Stimulated activated CD4-positive, alpha-beta T cell treated with anti-CD3 and anti-CD28 coated beads, Interleukin-15, amount 100 ng/mL, for 1 hour (primary cell): ENCODE results near the gene FAT2.
"Not testable (repeated sequence)": the region's sequence is repeated elsewhere in the genome, so short reads cannot be mapped to it uniquely, and the experiment has no call there.

Source experiments
- DNase-seq, 2 donors: peaks; one replicate each; pipeline ENCODE4 v3.0.0-alpha.2; 2020; ENCODE audit warnings: low read depth in 1 of 2, low spot score in 1 of 2

FAT2 gene

DNA sequence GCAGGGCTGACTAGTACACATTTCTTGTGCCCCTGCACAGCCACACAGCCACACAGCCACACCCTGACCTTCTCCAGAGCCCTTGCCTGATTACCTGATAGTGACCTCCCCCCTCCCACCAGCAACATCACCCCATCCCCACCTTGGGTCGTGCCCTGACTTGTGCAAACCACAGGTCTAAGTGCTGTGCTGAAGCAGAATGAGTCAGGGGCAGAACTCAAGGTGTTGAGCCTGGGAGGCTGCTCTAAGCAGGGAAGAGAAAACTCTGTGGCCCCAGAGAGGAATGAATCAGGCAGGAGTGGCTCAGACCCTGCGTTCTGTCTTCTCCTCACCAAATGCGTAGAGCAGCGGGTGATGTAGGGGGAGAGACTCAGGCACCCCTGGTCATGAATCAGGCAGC is 24.3 kb upstream of the FAT2 start:
- no peak for DNase-seq

DNA sequence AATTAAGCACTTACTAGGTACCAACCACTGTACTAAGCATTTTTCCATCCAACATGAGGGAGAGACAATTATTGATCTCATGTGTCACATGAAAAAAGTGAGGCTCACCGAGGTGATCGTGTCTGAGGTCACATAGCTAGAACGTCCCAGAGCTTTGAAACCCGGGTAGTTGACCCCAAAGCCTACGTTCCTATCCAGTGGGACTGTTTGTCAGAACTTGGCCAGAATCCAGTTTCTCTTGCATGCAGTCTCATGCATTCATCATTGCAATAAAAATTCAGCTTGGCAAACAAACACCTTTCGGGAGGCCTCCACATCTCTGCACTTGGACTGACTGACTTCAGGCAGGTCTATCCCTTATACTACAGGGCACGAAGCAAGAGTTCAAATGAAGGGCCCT is 23.4 kb upstream of the FAT2 start:
- DNase-seq = no peak

GRCh38 chr5:151612689-151613427 is 21.7 kb upstream of the FAT2 start:
- peak in 1 of 2 donors; percentile 24 for DNase-seq

GRCh38 chr5:151611127-151611775 is 20.1 kb upstream of the FAT2 start:
- no peak for DNase-seq

DNA sequence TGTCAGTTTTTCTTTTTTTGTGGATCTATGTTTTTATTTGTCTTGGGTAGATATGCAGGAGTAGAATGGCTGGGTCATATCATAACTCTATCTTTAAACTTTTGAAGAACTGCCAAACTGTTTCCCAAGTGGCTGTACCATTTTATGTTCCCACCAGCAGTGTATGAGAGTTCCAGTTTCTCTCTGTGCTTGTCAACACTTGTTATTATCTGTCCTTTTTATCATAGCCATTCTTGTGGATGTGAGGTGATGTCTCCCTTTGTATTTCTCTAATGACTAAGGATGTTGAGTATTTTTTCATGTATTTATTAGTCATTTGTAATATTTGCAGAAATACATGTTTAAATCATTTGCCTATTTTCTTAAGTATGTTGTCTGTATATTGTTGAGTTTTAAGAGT is 17.4 kb upstream of the FAT2 start:
- DNase-seq = no peak

DNA sequence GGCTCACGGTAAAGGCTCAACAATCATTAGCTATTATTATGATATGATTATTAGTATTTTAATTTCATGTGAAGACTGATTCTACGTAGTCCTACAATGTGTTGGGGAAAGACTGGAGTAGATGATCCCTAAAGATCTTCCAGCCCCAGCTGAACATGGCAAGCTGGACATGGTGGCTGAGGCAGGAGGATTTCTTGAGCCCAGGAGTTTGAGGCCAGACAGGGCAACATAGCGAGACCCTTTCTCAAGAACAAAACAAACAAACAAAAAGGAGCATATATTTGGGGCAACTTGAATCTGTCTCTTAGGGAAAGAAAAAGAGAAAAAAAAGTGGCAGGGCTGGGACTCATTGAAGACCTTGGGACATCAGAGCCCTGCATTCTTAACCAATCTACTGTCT is 16.2 kb upstream of the FAT2 start:
- no peak for DNase-seq

- DNase-seq = no peak
Measured at GRCh38 chr5:151605559-151605958, 14.4 kb upstream of the FAT2 start.

DNA sequence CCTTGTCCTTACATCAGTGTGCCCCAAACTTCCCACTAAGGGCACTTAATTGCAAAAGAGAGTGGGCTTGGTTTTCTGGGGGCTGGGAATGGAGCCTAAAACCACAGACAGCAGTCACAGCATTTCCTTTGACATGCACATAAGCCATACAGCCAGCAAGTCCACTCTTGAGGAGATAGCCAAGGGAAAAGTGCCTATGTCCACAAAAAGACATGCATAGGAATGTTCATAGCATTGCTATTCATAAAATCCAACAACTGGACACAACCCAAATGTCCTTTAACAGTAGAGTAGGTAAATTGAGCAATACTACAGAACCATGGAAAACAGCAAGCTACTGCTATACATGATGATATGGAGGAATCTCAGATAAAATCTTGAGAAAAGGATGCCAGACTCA is 11.7 kb upstream of the FAT2 start:
- no peak for DNase-seq

DNA sequence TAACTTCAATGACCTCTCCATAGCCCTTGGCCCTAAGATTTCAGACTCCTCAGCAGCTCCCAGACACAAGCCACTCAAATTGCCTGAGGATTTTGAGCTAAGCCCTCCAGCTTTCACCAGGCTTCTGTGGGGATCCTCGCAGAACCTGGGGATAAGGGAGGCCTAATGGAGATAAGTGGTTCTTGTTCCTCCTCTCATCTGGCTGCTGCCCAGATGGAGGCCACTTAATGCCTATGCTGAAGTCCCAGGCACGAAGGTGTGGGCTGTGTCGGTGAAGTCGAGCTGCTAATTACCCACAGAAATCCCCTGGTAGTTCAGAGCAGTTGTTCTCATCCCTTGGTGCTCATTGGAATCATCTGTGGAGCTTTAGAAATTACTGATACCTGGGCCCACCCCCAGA is 10.3 kb upstream of the FAT2 start:
- DNase-seq = no peak

GRCh38 chr5:151600069-151600665 is 9.0 kb upstream of the FAT2 start:
- DNase-seq = no peak

- DNase-seq = no peak
Measured at GRCh38 chr5:151598984-151599383, 7.9 kb upstream of the FAT2 start.

DNA sequence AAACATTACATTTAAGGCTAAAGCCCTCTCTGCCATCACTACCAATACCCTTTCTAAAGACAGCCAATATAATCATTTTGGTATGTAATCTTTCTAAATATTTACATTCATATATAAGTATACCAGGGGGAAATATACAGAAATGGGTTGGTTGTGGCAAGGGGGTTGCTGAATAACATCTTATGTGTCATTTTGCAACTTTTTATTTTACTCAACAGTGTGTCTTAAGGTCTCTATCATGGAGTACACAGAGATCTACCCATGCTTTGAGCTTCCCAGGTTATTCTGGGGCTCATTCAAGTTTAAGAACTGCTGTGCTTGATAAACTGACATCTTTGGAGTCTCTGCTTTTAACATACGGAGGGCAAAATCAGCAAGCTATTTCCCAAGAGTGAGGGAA is 7.4 kb upstream of the FAT2 start:
- DNase-seq = no peak

- DNase-seq = no peak
Measured at GRCh38 chr5:151597749-151598148, 6.6 kb upstream of the FAT2 start.

DNA sequence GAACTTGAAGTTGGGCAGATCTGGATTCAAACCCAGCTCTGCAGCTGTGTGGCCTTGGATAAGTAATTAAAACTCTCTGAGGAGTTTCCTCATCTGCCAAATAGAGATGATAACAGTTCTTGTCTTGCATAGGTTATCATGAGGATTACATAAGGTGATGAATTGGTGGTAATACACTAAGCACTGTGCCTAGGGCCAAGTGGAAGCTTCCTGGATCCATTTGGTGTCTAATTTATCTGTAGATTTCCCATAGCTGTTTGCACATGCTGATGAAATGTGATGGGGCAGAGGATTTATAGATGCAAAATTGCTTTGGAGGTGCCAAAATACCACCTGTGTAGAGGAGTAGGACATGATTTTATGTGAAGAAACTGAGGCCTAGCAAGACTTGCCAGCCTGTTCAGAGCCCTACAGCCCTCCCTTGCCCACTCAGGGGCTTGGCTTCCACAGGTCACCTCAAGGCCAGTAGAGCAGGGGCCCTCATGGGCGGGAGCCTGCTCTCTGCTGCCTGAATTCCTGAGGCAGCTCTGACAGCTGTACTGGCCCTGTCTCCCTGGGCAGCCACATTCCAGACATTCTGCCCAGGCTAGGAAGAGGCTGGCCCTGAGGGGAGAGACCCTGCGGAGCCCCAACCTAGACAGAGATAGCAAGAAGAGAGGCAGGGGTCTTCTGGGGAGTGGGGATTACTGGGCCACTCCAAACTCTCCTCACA is 5.9 kb upstream of the FAT2 start:
- DNase-seq = no peak

DNA sequence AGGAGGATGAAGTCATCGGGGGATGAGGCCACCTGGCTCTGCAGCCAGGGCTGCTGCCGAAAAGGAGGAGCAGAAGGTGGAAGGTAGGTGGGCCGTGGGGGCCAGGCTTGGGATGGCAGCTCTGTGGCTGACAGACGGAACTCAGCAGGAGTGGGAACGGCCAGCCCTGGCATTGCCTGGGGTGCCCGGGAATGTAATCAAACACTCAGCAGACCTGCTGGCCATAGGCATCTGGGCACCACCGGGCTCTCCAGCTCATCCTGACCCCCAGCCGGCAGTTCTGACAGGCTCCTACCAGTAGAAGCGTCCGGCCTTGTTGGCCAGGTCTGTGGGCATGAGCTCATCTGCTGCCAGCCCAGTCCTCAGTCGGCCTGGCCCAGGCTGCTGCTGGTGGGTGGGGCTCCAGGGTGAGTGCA is 4.3 kb upstream of the FAT2 start:
- no peak for DNase-seq

DNA sequence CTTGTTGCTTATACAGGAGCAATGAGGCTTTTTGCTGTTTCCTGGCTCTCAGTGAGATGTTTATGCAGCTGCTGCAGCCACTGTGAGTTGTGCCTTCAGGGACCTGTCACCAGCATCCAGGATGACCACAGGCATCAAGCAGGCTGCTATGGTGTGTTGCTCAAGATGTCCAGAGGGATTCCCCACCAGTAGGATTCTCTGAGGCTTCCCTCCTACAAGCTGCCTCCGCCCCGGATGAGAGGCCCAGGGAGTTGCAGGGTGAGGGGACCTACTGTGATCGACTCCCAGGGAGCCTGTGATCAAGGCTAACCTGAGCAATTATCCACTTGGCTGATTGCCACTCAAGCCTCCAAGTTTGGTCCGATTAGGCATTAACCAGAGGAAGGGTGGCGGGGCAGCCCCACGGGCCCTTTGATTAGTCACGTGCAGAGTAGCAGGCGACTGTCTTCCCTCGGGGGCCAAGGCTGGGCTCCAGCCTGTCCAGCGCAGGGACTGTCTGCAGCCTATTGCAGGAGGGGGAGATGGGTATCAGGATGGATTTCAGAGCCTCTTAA is 1.8 kb upstream of the FAT2 start:
- DNase-seq = no peak

DNA sequence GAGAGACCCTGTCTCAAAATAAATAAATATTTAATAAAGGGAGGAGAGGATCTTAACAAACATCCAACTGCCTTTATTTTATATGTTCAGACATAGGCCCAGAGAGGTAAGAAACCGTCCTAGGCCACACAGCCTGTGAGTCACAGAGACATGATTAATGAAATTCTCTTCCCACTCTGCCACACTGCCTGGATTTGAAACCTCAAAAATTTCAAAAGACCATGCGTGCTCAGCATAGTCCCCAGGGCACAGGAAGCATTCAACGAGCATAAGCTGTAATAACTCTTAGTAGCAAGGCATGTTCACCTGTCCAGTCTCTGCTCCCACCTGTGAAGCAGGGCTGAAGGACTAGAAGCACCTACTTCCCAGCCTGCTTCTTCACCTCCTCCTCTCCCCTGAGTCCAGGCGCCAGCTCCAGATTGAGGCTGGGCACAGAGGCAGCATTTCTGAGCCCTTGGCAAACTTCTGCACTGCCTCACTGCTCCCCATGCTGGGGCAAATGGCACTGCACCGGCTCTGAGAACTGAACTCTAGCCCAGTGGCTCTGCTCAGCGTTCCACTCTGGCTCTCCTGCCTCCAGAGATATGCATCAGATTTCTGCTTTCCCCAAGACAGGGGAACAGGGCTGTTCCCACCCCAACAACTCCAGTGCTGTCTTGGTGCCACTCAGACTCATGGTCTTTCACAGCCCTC is 1.1 kb downstream of the FAT2 start:
- DNase-seq = no peak

- DNase-seq = no peak
Measured at GRCh38 chr5:151587796-151588555, 3.2 kb downstream of the FAT2 start.

- DNase-seq = no peak
Measured at GRCh38 chr5:151585970-151586369, 5.2 kb downstream of the FAT2 start.

- DNase-seq = not testable (repeated sequence)
Measured at GRCh38 chr5:151585344-151585743, 5.8 kb downstream of the FAT2 start.
